ENCODE measurements around the gene HIVEP3.

Gene HIVEP3

DNA sequence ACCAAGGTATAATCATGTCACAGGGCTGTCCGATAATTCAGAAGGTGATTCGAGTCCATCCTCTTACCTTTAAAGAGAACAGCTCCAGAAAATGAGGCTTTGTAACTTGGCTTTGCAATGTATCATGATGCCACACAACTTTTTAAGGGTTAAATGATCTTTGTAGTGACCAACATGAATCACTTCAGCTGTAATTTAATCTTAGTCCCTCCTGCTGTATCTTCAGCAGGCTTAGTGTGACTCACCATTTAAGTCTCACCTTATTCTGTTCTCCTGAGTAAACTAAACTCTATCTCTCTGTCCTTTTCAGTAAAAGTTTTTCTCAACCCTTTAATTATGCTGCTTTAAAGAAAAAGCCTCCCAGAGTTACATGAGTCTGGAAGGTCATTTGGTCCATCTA lies 1.9 kb upstream of the HIVEP3 start:
- FAIRE-seq = no peak

- FAIRE-seq = no peak
These were observed 1.2 kb upstream of the HIVEP3 start for GRCh38 chr1:41919764-41920397.

DNA sequence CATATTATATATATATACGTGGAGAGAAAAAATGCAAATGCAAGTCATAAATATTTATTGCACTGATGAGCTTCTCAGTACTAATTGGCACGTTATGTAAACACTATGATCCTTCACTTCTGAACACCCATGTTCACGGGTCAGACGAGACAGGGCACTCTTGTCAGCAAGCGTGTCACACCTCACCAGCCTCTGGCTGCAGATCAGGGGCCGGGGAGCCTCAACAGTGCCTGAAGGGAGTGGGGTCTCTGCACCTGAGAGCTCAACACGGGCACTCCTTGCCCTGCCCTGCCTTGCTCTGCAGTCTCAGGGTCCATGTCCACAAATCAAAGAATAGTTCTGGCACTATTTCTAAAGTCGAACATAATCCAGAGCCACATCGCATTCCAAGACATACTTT lies 409 bp upstream of the HIVEP3 start:
- FAIRE-seq = no peak

GRCh38 chr1:41917835-41918449 lies 780 bp downstream of the HIVEP3 start:
- FAIRE-seq = no peak

DNA sequence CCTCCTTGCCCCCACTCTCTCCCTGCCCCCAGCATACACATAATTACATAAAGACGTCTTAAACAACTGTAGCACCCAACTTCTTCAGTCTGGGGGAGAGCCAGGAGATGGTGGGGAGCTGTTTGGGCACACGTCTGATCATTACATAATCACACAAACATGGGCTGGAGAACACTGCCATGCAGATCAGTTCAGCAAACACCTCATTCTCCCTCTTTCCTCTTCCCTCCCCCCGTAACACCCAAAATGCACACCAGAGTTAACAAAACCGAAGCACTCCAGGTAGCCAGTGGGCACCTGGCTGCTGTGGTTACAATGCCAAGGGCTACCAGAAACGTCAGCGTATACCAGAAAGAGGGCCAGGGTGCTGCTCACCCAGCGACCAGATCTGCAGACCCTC lies 1.6 kb downstream of the HIVEP3 start:
- no peak for FAIRE-seq

- no peak for FAIRE-seq
These were observed 2.7 kb downstream of the HIVEP3 start for GRCh38 chr1:41915786-41916571.

- FAIRE-seq = no peak
These were observed 4.2 kb downstream of the HIVEP3 start for GRCh38 chr1:41914516-41914915.

- no peak for FAIRE-seq
These were observed 5.7 kb downstream of the HIVEP3 start for GRCh38 chr1:41913014-41913413.

DNA sequence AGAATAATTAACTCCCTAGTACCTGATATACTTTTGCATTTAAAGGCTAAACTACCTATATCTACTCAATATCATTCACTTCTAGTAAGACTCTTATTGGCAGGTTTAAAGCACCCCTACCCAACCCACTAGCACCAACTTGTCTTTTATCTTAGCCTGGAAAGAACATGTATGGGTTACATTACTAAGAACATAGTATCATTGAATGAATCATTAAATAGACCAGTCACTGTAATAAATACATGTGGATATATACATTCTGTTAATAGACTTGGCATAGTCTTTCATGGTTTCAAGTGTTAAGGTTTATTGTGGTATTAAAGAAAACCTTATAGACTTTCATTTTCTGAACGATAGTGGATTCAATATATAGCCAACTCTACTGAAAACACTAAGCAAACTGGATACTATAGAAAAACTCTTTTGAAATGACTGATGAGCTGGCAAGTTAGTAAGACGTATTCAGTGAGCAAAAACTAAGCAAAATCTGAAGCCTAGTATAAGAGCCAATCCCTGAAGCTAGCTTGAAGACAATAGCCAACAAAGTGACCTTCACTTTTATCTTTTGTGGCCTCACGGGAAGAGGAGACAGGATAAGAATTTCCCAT lies 10.3 kb downstream of the HIVEP3 start:
- no peak for FAIRE-seq

DNA sequence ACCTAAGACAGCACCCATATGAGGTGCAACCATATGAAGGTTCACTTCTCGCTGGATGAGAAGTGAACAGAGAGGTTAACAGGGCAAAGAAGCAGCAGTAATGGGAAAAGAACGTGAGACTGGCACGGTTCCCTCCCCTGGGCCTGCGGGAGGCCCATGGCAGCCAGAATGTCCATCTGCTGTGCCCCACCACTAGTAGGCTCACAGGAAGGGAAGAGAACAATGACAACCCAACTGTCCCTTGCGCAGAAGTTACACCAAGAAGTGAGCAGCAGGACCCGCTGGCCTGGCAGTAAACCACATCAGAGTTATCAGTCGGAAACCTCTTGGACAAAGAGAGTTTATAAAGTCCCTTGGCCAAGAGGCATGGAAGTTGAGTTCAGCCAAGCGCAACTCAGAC lies 11.3 kb downstream of the HIVEP3 start:
- FAIRE-seq = no peak

DNA sequence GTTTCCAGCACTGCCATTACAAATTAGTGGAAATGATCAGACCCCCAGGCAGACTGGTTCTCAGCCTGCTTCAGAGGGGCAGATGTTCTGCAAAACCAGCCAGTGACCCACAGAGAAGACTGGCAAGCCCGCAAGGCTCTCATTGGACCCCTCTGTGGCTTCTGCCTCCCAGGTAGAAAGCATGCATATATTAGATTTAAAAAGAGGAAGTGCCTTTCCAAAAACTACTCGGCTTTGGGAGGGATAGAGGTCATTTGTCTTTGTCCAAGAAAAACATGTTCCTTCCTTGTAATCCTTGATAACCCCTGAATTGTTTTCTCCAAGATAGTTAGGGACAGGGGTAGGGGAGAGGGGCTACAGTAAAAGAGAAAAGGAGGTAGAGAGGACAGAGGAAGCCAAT lies 11.8 kb downstream of the HIVEP3 start:
- FAIRE-seq = no peak

DNA sequence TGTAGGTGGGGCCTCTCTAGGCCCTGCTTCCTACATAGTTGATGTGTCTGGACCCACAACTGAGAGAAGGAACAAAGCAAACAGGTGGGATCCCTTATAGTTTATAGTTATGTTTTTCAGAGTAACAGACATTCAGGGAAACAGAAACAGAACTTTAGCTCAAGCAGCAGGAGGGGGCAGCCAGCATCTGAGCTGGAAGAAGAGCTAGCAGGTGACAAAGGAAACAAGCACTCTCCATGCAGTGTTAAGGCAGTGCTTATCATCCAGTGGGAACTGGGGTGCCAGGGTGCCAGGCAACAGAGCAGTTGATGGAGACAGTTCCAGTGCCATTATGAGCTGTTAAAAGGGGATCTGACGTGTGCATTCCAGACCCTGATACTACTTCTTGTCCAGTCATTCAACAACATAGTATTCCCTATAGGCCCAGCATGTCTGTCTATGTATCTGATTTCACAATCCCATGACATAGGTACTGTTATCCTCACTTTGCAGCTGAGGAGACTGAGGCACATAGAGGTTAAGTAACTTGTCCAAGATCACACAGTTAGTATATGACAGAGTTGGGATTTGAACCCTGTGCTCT lies 13.5 kb downstream of the HIVEP3 start:
- FAIRE-seq = no peak

DNA sequence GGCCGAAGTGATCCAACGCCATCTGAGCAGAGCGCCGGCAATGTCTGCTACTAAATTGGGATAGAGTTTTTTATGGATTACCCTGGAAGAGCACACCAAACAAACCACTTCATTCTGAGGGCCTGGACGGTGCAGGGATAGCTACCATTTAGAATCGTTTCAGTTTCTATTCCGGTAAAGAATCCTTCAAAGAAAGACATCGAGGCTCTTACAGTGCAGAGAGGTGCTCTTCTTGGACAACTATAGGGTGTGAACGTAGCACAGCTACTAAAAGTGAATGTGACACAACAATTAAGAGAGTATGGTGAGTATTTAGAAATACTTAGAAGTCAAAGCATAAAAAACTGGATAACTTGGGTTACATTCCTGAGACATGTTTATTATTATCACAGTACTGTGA lies 16.1 kb downstream of the HIVEP3 start:
- FAIRE-seq = no peak

GRCh38 chr1:41902159-41902577 lies 16.6 kb downstream of the HIVEP3 start:
- FAIRE-seq = no peak

- FAIRE-seq = no peak
These were observed 17.2 kb downstream of the HIVEP3 start for GRCh38 chr1:41901551-41901950.

- FAIRE-seq = no peak
These were observed 17.9 kb downstream of the HIVEP3 start for GRCh38 chr1:41900603-41901444.

GRCh38 chr1:41898191-41898713 lies 20.5 kb downstream of the HIVEP3 start:
- FAIRE-seq = no peak

GRCh38 chr1:41895552-41895951 lies 23.2 kb downstream of the HIVEP3 start:
- no peak for FAIRE-seq

DNA sequence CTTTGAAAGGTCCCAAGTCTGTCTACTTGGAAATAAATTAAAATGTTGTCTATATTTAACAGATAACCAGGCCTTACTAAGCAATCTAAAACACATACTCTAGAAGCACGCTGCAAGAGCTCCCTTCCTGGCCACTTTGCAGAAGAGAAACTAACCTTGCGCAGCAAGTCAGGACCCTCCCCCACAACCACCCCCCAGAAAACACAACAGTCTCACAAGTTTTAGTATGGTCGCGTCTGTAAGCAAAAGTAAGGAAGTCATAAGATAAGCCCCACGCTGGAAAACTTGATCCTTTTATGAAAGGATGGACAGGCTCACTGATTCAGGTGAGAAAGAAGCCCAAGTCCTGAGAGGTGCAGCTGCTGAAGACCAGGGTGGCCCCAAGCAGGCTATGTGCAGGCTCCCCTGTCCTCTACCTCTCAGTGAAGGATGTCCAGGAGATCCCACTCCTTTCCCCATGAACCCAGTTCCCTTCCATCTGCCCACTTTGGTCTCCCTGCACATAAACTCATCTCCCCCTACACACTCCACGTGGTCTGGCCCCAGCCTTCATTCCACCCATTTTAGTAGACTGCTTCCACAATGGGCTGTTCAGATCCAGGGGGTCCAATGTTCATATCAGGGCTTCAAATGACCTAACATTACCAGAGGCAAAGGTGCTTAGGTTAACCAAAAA lies 23.8 kb downstream of the HIVEP3 start:
- no peak for FAIRE-seq

GRCh38 chr1:41894101-41894807 lies 24.5 kb downstream of the HIVEP3 start:
- no peak for FAIRE-seq

- FAIRE-seq = no peak
These were observed 26.4 kb downstream of the HIVEP3 start for GRCh38 chr1:41892301-41892781.

Measured in TTC549 (cell line).